ENCODE results near the gene NTF4.

GRCh38 chr19:49084206-49085019 is 19.8 kb upstream of the NTF4 start:
- TF ChIP-seq, protein P1, sequence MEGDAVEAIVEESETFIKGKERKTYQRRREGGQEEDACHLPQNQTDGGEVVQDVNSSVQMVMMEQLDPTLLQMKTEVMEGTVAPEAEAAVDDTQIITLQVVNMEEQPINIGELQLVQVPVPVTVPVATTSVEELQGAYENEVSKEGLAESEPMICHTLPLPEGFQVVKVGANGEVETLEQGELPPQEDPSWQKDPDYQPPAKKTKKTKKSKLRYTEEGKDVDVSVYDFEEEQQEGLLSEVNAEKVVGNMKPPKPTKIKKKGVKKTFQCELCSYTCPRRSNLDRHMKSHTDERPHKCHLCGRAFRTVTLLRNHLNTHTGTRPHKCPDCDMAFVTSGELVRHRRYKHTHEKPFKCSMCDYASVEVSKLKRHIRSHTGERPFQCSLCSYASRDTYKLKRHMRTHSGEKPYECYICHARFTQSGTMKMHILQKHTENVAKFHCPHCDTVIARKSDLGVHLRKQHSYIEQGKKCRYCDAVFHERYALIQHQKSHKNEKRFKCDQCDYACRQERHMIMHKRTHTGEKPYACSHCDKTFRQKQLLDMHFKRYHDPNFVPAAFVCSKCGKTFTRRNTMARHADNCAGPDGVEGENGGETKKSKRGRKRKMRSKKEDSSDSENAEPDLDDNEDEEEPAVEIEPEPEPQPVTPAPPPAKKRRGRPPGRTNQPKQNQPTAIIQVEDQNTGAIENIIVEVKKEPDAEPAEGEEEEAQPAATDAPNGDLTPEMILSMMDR (IDR thresholded peaks at IDR 0.05; ENCODE audit: low read length) = no peak
- TF ChIP-seq EZH2phosphoT487 (IDR thresholded peaks at IDR 0.05; ENCODE audit: low read length) = no peak

Measured in MM.1S (cell line).